H4 (cell line): ENCODE data around the gene TTC22. TPM values are rescaled to one million over a fixed set of nuclear protein-coding genes. Genes with fewer than 3 reads are reported as not detected.

Experiments used
- DNase-seq: peaks from one replicate; pipeline ENCODE4 v3.0.0-alpha.2; 2015; ENCODE audit warnings: low spot score
- total RNA-seq: library from RNA; depleted of rRNA; stranded (reverse); fragments of >200 nt; shearing (Covaris generic); gene quantifications from 2 replicates; pipeline ENCODE4 v1.2.3, GENCODE V29; 2014

TTC22 gene
- total RNA-seq, 1 experiment from 2014 or later: not detected

GRCh38 chr1:54808443-54809207, 7.5 kb upstream of the TTC22 start:
- no peak for DNase-seq

GRCh38 chr1:54807756-54808155, 6.6 kb upstream of the TTC22 start:
- DNase-seq: no peak

- peak; percentile 37 for DNase-seq
These were observed 5.9 kb upstream of the TTC22 start for GRCh38 chr1:54806931-54807611.

GRCh38 chr1:54805981-54806381, 4.9 kb upstream of the TTC22 start:
- DNase-seq: no peak

GRCh38 chr1:54805466-54805865, 4.3 kb upstream of the TTC22 start:
- DNase-seq: no peak

GRCh38 chr1:54804471-54805132, 3.5 kb upstream of the TTC22 start:
- no peak for DNase-seq

GRCh38 chr1:54803761-54804470, 2.8 kb upstream of the TTC22 start:
- DNase-seq: no peak

GRCh38 chr1:54800041-54800898, 853 bp downstream of the TTC22 start:
- DNase-seq: no peak

- DNase-seq: no peak
These were observed 2.1 kb downstream of the TTC22 start for GRCh38 chr1:54798769-54799641.

GRCh38 chr1:54798206-54798605, 2.9 kb downstream of the TTC22 start:
- DNase-seq: no peak

- no peak for DNase-seq
These were observed 4.2 kb downstream of the TTC22 start for GRCh38 chr1:54796902-54797301.

- no peak for DNase-seq
These were observed 5.2 kb downstream of the TTC22 start for GRCh38 chr1:54795841-54796468.

GRCh38 chr1:54795356-54795665, 5.8 kb downstream of the TTC22 start:
- DNase-seq: no peak

- DNase-seq: no peak
These were observed 6.4 kb downstream of the TTC22 start for GRCh38 chr1:54794451-54795355.

- no peak for DNase-seq
These were observed 8.3 kb downstream of the TTC22 start for GRCh38 chr1:54792686-54793282.

- peak; percentile 34 for DNase-seq
These were observed 9.1 kb downstream of the TTC22 start for GRCh38 chr1:54791880-54792522.

GRCh38 chr1:54788459-54788858, 12.7 kb downstream of the TTC22 start:
- DNase-seq: no peak

- DNase-seq: no peak
These were observed 13.5 kb downstream of the TTC22 start for GRCh38 chr1:54787604-54788003.
